OCI-LY7 (cell line): Measurements from ENCODE around the gene ADAMTS6. TPM values are rescaled to one million over a fixed set of nuclear protein-coding genes. Genes with fewer than 3 reads are reported as not detected.

ENCODE experiments used
- BruUV-seq: library from RNA; stranded (reverse); fragments of 400-500 nt; replicated peaks from 2 replicates; lab custom pipeline; 2021; lab: Mats Ljungman, UMichigan
- CTCF ChIA-PET: fragments of 300-600 bp; sonication (Branson Sonifier 250); formaldehyde crosslinking; loops from one replicate; lab custom pipeline; 2022; ENCODE audit warnings: antibody characterized with exemption; ENCODE audit not compliant: unreplicated experiment; lab: Charles Lee
- POLR2A ChIA-PET: fragments of 300-600 bp; sonication (Branson Sonifier 250); formaldehyde crosslinking; loops from one replicate; lab custom pipeline; 2022; ENCODE audit warnings: antibody characterized with exemption; lab: Charles Lee
- DNase-seq: peaks from one replicate; pipeline ENCODE4 v3.0.0-alpha.2; 2015; ENCODE audit warnings: low spot score
- H2AFZ ChIP-seq: fragments of 200-600 bp; sonication (generic), shearing (Covaris generic); 2 replicates; pipeline ENCODE4 v1.6.1; 2014; ENCODE audit warnings: mild to moderate bottlenecking, antibody characterized with exemption, low read length, moderate library complexity
- H3K27ac ChIP-seq: fragments of 200-600 bp; sonication (generic); 2 replicates; pipeline ENCODE4 v1.5.1; 2014; ENCODE audit warnings: mixed run types, low read depth, mild to moderate bottlenecking, moderate library complexity, low read length, inconsistent platforms; ENCODE audit not compliant: poor library complexity, severe bottlenecking
- H3K36me3 ChIP-seq: fragments of 200-600 bp; sonication (generic); 2 replicates; pipeline ENCODE4 v1.6.1; 2014; ENCODE audit warnings: mild to moderate bottlenecking, antibody characterized with exemption, low read length, moderate library complexity, mixed read lengths; ENCODE audit not compliant: insufficient read depth
- H3K4me1 ChIP-seq: fragments of 200-600 bp; sonication (generic); 2 replicates; pipeline ENCODE4 v1.5.1; 2014; ENCODE audit warnings: mild to moderate bottlenecking, low read length; ENCODE audit not compliant: insufficient read depth, poor library complexity, severe bottlenecking
- H3K4me2 ChIP-seq: fragments of 200-600 bp; sonication (generic); 2 replicates; pipeline ENCODE4 v1.6.1; 2014; ENCODE audit warnings: mild to moderate bottlenecking, low read length
- H3K4me3 ChIP-seq: fragments of 200-600 bp; sonication (generic); 2 replicates; pipeline ENCODE4 v1.5.1; 2014; ENCODE audit warnings: mild to moderate bottlenecking, low read depth, low read length; ENCODE audit not compliant: poor library complexity, severe bottlenecking
- H3K79me2 ChIP-seq: fragments of 200-600 bp; sonication (generic); 2 replicates; pipeline ENCODE4 v1.6.1; 2016; ENCODE audit warnings: low read depth, mild to moderate bottlenecking, low read length, moderate library complexity, mixed read lengths; ENCODE audit not compliant: insufficient read depth
- H3K9me2 ChIP-seq: fragments of 200-600 bp; sonication (generic); 2 replicates; pipeline ENCODE4 v1.6.1; 2016; ENCODE audit warnings: mild to moderate bottlenecking, low read length, mixed read lengths; ENCODE audit not compliant: insufficient read depth
- H3K9me3 ChIP-seq: fragments of 200-600 bp; sonication (generic); 2 replicates; pipeline ENCODE4 v1.6.1; 2014; ENCODE audit warnings: mild to moderate bottlenecking, mixed run types, low read length, mixed read lengths
- H4K20me1 ChIP-seq: fragments of 200-600 bp; sonication (generic); 2 replicates; pipeline ENCODE4 v1.6.1; 2014; ENCODE audit warnings: mild to moderate bottlenecking, antibody characterized with exemption, low read length, moderate library complexity, mixed read lengths; ENCODE audit not compliant: insufficient read depth
- EZH2phosphoT487 ChIP-seq: fragments of 200-600 bp; sonication (generic); IDR thresholded peaks from 2 replicates; pipeline ENCODE4 v1.6.1; 2018; ENCODE audit warnings: low read depth, borderline replicate concordance, mild to moderate bottlenecking, mixed run types, antibody characterized with exemption, low read length, moderate library complexity, mixed read lengths
- intact Hi-C: fragments of 100-400 bp; cut with micrococcal nuclease; formaldehyde crosslinking; loops from one replicate; pipeline ENCODE4 v1.10.0; 2022; ENCODE audit not compliant: unreplicated experiment
- small RNA-seq: library from RNA; depleted of rRNA; stranded (forward); fragments of <200 nt; gene quantifications from one replicate; pipeline ENCODE3, GENCODE V24; 2014
- total RNA-seq, 2 experiments: library from RNA; depleted of rRNA in 1 of 2; stranded (reverse); fragments of >200 nt in 1 of 2; shearing (Covaris generic) in 1 of 2; gene quantifications; 2 replicates each; pipeline ENCODE4 v1.2.3, GENCODE V29; 2014 to 2022
- TF ChIP-seq, protein P1 (sequence below): fragments of 200-600 bp; sonication (generic); conservative IDR thresholded peaks from 2 replicates; pipeline ENCODE4 v1.5.1; 2014; ENCODE audit warnings: mild to moderate bottlenecking, antibody characterized with exemption, low read length, moderate library complexity, mixed read lengths

ADAMTS6 gene
- total RNA-seq, 2 experiments from 2014 or later, result 13.9 to 18.1 TPM

DNA sequence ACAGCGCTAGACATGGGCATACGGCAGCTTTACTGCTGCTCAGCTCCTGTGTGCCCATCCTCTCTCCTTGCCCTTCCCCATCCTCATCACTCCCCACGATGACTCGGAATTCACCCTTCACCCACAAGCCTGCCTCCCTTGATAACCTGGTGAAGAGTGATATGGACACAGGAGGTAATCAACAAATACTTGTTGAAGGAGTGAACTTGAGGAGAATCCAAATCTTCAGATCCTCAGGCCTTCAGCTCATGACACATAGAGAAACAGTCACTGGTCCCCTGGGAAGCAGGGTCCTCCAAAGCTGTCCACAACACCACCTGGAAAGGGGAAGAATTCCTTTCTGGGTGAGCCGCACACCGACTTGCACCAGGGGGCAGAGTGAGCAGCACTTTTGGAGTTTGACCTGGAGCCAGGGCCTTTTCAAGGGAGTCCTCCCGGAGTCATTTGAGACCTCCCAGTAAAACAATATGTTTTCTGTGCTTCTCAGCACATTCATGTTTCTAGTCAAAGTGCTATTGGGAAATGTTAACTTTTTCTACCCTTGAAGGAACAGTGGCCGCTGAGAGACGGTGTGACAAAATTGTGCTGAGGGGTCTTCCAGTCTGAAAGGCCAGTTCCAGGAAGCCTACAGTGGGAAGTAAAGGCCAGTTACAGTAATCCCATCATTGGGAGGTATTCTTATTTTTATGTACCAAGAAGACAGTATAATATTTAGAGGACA is 380.6 kb downstream of the ADAMTS6 start:
- H3K27ac ChIP-seq, result no peak overlapping the region
- H3K4me3 ChIP-seq, result no peak overlapping the region
- no peaks in the 10 kb centered on the region for H4K20me1 ChIP-seq
- CTCF ChIA-PET, result no interaction called here
- no peaks in the 10 kb centered on the region for H3K9me2 ChIP-seq
- H3K9me3 ChIP-seq, result no peaks in the 10 kb centered on the region
- no peaks in the 10 kb centered on the region for H3K79me2 ChIP-seq
- no peak overlapping the region for H3K4me2 ChIP-seq
- no peaks in the 10 kb centered on the region for H3K36me3 ChIP-seq
- TF ChIP-seq, protein P1, sequence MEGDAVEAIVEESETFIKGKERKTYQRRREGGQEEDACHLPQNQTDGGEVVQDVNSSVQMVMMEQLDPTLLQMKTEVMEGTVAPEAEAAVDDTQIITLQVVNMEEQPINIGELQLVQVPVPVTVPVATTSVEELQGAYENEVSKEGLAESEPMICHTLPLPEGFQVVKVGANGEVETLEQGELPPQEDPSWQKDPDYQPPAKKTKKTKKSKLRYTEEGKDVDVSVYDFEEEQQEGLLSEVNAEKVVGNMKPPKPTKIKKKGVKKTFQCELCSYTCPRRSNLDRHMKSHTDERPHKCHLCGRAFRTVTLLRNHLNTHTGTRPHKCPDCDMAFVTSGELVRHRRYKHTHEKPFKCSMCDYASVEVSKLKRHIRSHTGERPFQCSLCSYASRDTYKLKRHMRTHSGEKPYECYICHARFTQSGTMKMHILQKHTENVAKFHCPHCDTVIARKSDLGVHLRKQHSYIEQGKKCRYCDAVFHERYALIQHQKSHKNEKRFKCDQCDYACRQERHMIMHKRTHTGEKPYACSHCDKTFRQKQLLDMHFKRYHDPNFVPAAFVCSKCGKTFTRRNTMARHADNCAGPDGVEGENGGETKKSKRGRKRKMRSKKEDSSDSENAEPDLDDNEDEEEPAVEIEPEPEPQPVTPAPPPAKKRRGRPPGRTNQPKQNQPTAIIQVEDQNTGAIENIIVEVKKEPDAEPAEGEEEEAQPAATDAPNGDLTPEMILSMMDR, result peak; percentile 71
- TF ChIP-seq EZH2phosphoT487, result no peak
- H3K4me1 ChIP-seq, result peaks cover 39% of the 10 kb centered on the region
- H2AFZ ChIP-seq, result no peak overlapping the region; the same call in 1 of the 2 replicates
- no TSS peak for BruUV-seq
- DNase-seq, result peak; percentile 35
- intact Hi-C loops, result loop anchor here (2.0 to 10.0 kb wide), 3 partner anchors 129 to 382 kb away; no protein-coding TSS in a partner anchor
- POLR2A ChIA-PET, result interaction anchor here (0.6 to 0.9 kb wide), 3 partner anchors 9 to 34 kb away, joined by 3 to 4 read pairs (median 3); no protein-coding TSS in a partner anchor

Small RNA genes lying within 50 kb of the gene (small RNA-seq; reads per million reads assigned to genes)
- not detected for gene RF00019

Other genes with a start within 250 kb of the ADAMTS6 start
- 52.6 and 62.4 TPM in 2 replicates for gene CENPK, start 81.2 kb upstream of the ADAMTS6 start, total RNA-seq (2014; rRNA removed; shearing (Covaris generic))
- 90.0 and 104 TPM in 2 replicates for gene CENPK, start 81.2 kb upstream of the ADAMTS6 start, total RNA-seq (2022)
- 51.5 and 67.6 TPM in 2 replicates for gene PPWD1, start 81.4 kb upstream of the ADAMTS6 start, total RNA-seq (2014; rRNA removed; shearing (Covaris generic))
- gene PPWD1, start 81.4 kb upstream of the ADAMTS6 start, total RNA-seq (2022), result 54.3 and 57.4 TPM in 2 replicates
- gene TRIM23, start 142.4 kb upstream of the ADAMTS6 start, total RNA-seq (2014; rRNA removed; shearing (Covaris generic)), result 10.6 and 13.6 TPM in 2 replicates
- 10.0 and 13.0 TPM in 2 replicates for gene TRIM23, start 142.4 kb upstream of the ADAMTS6 start, total RNA-seq (2022)
- 4.0 and 5.2 TPM in 2 replicates for gene SHLD3, start 143.1 kb upstream of the ADAMTS6 start, total RNA-seq (2014; rRNA removed; shearing (Covaris generic))
- 3.8 and 4.3 TPM in 2 replicates for gene SHLD3, start 143.1 kb upstream of the ADAMTS6 start, total RNA-seq (2022)
- 13.2 and 13.9 TPM in 2 replicates for gene TRAPPC13, start 143.1 kb upstream of the ADAMTS6 start, total RNA-seq (2014; rRNA removed; shearing (Covaris generic))
- gene TRAPPC13, start 143.1 kb upstream of the ADAMTS6 start, total RNA-seq (2022), result 24.1 and 25.4 TPM in 2 replicates
- 3.6 and 4.3 TPM in 2 replicates for gene SGTB, start 240.2 kb upstream of the ADAMTS6 start, total RNA-seq (2014; rRNA removed; shearing (Covaris generic))
- gene SGTB, start 240.2 kb upstream of the ADAMTS6 start, total RNA-seq (2022), result 8.4 and 8.7 TPM in 2 replicates
- 11.9 and 14.9 TPM in 2 replicates for gene NLN, start 240.3 kb upstream of the ADAMTS6 start, total RNA-seq (2014; rRNA removed; shearing (Covaris generic))
- gene NLN, start 240.3 kb upstream of the ADAMTS6 start, total RNA-seq (2022), result 17.7 and 26.0 TPM in 2 replicates